Right lobe of liver (tissue), 4 donors: Measurements from ENCODE around the gene CATSPER3.

Experiments used
- CTCF ChIP-seq, 4 donors: fragments of 200-600 bp in 3 of 4; fragments of 450-650 bp in 1 of 4; IDR thresholded peaks; one replicate each; pipeline versions ENCODE4 v1.5.1 to v1.8.0; 2016 to 2022; ENCODE audit warnings: antibody characterized with exemption in 4 of 4, mild to moderate bottlenecking in 2 of 4
- POLR2A ChIP-seq: fragments of 450-650 bp; IDR thresholded peaks from one replicate; pipeline ENCODE4 v1.6.1; 2017; ENCODE audit warnings: antibody characterized with exemption, mild to moderate bottlenecking
- donor health status: DM: no; HTN: no; CAD: no.
- donor health status: DM: no; HTN: no; CAD: no.
- donor health status: DM: no; HTN: yes; CAD: no.

GRCh38 chr5:135018457-135018856, 50.8 kb downstream of the CATSPER3 start:
- no peak for TF ChIP-seq POLR2A
- no peak for TF ChIP-seq CTCF (IDR thresholded peaks at IDR 0.05)
